Effector memory CD4-positive, alpha-beta T cell (primary cell): ENCODE results near the gene TOMM5.

Experiments
- DNase-seq, 3 donors: peaks; one replicate each; pipeline ENCODE4 v3.0.0-alpha.2; 2020
- H3K27ac ChIP-seq: 2 replicates; pipeline ENCODE4 v1.7.0; 2013; ENCODE audit warnings: mild to moderate bottlenecking, low read length, moderate library complexity; ENCODE audit not compliant: insufficient read depth, poor library complexity, severe bottlenecking
- H3K27me3 ChIP-seq: replicated peaks from 2 replicates; pipeline ENCODE4 v1.7.0; 2013; ENCODE audit warnings: mild to moderate bottlenecking, low read length; ENCODE audit not compliant: insufficient read depth, control insufficient read depth, poor library complexity, severe bottlenecking
- H3K36me3 ChIP-seq: 2 replicates; pipeline ENCODE4 v1.7.0; 2013; ENCODE audit warnings: mild to moderate bottlenecking, low read length, moderate library complexity; ENCODE audit not compliant: control insufficient read depth, insufficient read depth
- H3K4me1 ChIP-seq: 2 replicates; pipeline ENCODE4 v1.7.0; 2013; ENCODE audit warnings: low read length, mild to moderate bottlenecking; ENCODE audit not compliant: control insufficient read depth, insufficient read depth, poor library complexity, severe bottlenecking
- H3K4me3 ChIP-seq: 2 replicates; pipeline ENCODE4 v1.7.0; 2013; ENCODE audit warnings: low read length, low read depth, mild to moderate bottlenecking; ENCODE audit not compliant: insufficient read depth, poor library complexity, severe bottlenecking
- H3K9me3 ChIP-seq: 2 replicates; pipeline ENCODE4 v1.7.0; 2013; ENCODE audit warnings: mild to moderate bottlenecking, low read length, moderate library complexity; ENCODE audit not compliant: control insufficient read depth

The TOMM5 gene

GRCh38 chr9:37565661-37566618 is 26.5 kb downstream of the TOMM5 start:
- H3K27ac ChIP-seq = no peak overlapping the region
- H3K36me3 ChIP-seq = no peaks in the 10 kb centered on the region
- no peaks in the 10 kb centered on the region for H3K27me3 ChIP-seq
- DNase-seq = no peak
- H3K4me1 ChIP-seq = no peaks in the 10 kb centered on the region
- no peak overlapping the region for H3K4me3 ChIP-seq
- H3K9me3 ChIP-seq = no peaks in the 10 kb centered on the region

- no peaks in the 10 kb centered on the region for H3K4me1 ChIP-seq
- H3K27me3 ChIP-seq = no peaks in the 10 kb centered on the region
Observed at GRCh38 chr9:37564916-37565315, 27.5 kb downstream of the TOMM5 start.

GRCh38 chr9:37563806-37564513 is 28.4 kb downstream of the TOMM5 start:
- Histone ChIP-seq H3K27ac (no peak overlapping the region), H3K36me3 (no peaks in the 10 kb centered on the region), H3K4me1 (no peaks in the 10 kb centered on the region), H3K4me3 (no peak overlapping the region), H3K27me3 (no peaks in the 10 kb centered on the region), H3K9me3 (no peaks in the 10 kb centered on the region)
- DNase-seq = no peak

More at GRCh38 chr9:37564916-37565315, 27.5 kb downstream of the TOMM5 start:
- DNase-seq = no peak
- Histone ChIP-seq H3K36me3 (no peaks in the 10 kb centered on the region), H3K27ac (no peak overlapping the region), H3K4me3 (no peak overlapping the region), H3K9me3 (no peaks in the 10 kb centered on the region)

- Histone ChIP-seq H3K27me3 (no peaks in the 10 kb centered on the region), H3K4me3 (no peak overlapping the region), H3K27ac (no peak overlapping the region), H3K4me1 (no peaks in the 10 kb centered on the region), H3K36me3 (no peaks in the 10 kb centered on the region), H3K9me3 (no peaks in the 10 kb centered on the region)
- DNase-seq = no peak
Observed at GRCh38 chr9:37562826-37563225, 29.6 kb downstream of the TOMM5 start.

- no peaks in the 10 kb centered on the region for H3K4me1 ChIP-seq
- H3K9me3 ChIP-seq = no peaks in the 10 kb centered on the region
- no peaks in the 10 kb centered on the region for H3K36me3 ChIP-seq
- H3K4me3 ChIP-seq = no peak overlapping the region
- no peak overlapping the region for H3K27ac ChIP-seq
- no peaks in the 10 kb centered on the region for H3K27me3 ChIP-seq
- DNase-seq = no peak
Observed at GRCh38 chr9:37561682-37562081, 30.7 kb downstream of the TOMM5 start.

GRCh38 chr9:37559855-37560592 is 32.4 kb downstream of the TOMM5 start:
- H3K4me3 ChIP-seq = no peak overlapping the region
- H3K36me3 ChIP-seq = no peaks in the 10 kb centered on the region
- H3K4me1 ChIP-seq = no peaks in the 10 kb centered on the region
- H3K9me3 ChIP-seq = no peaks in the 10 kb centered on the region
- no peaks in the 10 kb centered on the region for H3K27me3 ChIP-seq
- no peak for DNase-seq
- H3K27ac ChIP-seq = no peak overlapping the region

- H3K4me3 ChIP-seq = no peak overlapping the region
- no peaks in the 10 kb centered on the region for H3K9me3 ChIP-seq
- no peak for DNase-seq
- no peaks in the 10 kb centered on the region for H3K4me1 ChIP-seq
- no peaks in the 10 kb centered on the region for H3K36me3 ChIP-seq
- no peaks in the 10 kb centered on the region for H3K27me3 ChIP-seq
- no peak overlapping the region for H3K27ac ChIP-seq
Observed at GRCh38 chr9:37559125-37559524, 33.3 kb downstream of the TOMM5 start.

- H3K27ac ChIP-seq = no peak overlapping the region
- DNase-seq = no peak
- H3K4me3 ChIP-seq = no peak overlapping the region
- H3K36me3 ChIP-seq = no peaks in the 10 kb centered on the region
- no peaks in the 10 kb centered on the region for H3K27me3 ChIP-seq
- no peaks in the 10 kb centered on the region for H3K4me1 ChIP-seq
- H3K9me3 ChIP-seq = no peaks in the 10 kb centered on the region
Observed at GRCh38 chr9:37555786-37556185, 36.6 kb downstream of the TOMM5 start.

GRCh38 chr9:37554318-37554717 is 38.1 kb downstream of the TOMM5 start:
- Histone ChIP-seq H3K9me3 (no peaks in the 10 kb centered on the region), H3K27ac (no peak overlapping the region), H3K27me3 (no peaks in the 10 kb centered on the region), H3K36me3 (no peaks in the 10 kb centered on the region), H3K4me3 (no peak overlapping the region), H3K4me1 (no peaks in the 10 kb centered on the region)
- no peak for DNase-seq
